HG03025 (cell line): ENCODE measurements around the gene SRI.
A peak's percentile ranks its signal among the peaks of the same experiment; 100 is the strongest.

Experiments
- ATAC-seq: cut with Tn5 transposase; IDR thresholded peaks from one replicate; pipeline ENCODE4 v1.9.1; 2021; ENCODE audit warnings: mild to moderate bottlenecking, moderate library complexity; ENCODE audit not compliant: unreplicated experiment, low FRiP score

SRI gene

DNA sequence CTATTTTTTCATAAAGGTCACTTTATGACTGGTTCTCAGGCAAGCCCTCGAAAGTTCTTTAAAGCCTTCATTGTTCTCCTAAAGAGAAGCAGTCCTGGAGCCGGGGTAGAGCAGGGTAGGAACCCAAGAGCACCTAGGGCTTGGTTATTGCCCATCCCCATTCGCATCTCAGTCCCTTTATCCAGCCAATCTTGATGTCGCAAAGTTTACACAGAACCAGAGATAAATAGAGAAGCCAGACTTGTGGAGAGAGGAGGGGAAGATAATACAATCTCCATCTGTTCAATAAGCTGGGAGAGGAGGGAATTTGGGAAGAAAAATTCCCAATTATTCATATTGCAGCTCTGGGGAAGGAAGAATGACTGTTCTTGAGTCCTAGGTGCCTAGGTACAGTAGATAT is 6.4 kb upstream of the SRI start:
- no peak for ATAC-seq

DNA sequence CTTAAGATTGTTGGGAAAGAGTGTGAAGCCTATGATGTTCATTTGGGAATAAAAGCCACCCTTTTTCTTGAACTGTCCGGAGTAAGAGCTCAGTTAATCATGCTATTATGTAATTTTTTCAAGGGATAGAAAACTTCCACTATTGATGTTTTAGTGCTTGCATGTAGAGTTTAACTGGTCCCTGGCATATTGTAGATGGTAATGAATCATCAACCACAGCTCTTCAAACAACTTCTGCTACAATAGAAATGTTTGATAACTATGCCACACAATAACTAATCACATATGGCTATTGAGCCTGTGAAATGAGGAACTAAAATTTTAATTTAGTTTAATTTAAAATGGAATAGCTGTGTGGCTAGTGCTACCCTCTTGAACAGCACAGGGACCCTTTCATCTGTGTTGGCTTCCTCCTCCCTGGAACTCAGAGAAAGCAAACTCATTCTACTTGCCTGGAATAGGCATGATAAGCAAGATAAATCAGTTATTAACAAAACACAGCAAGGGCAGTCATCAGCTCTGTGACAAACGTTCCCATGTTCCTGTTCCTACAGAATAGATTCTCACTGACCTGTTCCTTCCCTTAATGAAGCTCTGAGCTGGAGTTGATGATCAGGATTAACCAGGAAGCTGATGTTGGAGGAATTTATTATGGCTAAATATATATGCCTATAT is 4.9 kb upstream of the SRI start:
- no peak for ATAC-seq

DNA sequence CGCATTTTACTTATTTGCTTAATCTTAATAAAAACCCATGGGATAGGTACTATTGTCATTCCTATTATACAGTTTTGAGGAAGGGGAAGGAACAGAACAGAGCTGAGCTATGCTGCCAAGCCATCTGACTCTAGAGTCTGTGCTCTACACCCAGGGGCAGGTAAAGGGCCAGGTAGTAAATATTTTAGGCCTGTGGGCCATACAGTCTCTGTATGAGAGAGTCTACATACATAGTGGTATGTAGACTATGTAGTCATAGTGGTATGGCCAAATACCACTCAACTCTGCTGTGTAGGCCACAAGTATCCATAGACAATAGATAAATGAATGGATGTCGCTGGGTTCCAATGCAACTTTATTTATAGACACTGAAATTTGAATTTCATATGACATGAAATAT is 3.4 kb upstream of the SRI start:
- no peak for ATAC-seq

DNA sequence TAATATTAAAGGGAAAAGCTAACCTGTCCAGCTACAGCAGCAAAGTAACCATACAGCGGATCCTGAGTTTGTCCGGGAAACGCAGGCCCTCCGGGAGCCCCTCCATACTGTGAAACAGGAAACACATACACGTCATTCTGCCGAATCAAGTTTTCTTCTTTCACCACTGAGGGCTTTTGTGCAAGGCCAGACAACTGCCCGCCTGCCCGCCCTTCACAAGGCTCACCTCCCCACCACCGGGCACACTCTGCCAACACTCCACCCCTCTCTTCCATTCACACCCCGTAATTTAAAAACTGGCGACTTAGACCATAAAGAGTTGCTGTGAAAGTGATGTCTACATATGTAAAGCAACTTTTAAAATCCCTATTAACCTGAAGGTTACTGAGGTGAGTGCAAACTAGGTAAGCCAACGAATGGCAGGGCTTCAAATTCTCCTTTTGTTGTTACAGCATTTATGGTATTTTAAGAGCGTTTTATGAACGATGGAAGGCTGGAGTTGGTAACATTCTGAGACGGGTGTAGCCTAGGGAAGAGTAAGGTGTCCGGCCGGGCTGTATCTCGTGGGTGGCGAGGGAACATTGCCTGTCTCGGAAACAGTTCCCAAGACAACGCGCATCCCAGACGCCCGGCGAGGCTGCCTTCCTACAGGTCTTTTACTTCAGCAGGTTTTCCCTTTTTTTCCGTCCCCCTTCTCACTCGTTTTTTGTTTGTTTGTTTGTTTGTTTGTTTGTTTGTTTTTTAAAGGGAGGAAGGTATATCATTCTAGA is 817 bp downstream of the SRI start:
- ATAC-seq, result peak; percentile 26

DNA sequence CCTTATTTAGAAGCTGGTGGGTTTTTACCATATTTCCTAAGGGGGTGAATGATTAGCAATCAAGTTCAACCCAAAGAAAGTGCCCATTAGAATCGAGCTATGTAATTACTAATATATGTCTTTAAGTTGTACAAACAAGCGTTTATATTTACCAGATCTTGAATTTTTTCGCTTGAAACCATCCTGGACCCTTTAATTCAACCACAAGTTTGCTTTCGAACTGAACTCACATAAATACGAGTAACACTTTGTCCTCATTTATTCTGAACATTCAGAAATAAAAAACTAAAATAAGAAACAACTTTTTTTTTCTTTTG is 1.5 kb downstream of the SRI start:
- ATAC-seq, result no peak

DNA sequence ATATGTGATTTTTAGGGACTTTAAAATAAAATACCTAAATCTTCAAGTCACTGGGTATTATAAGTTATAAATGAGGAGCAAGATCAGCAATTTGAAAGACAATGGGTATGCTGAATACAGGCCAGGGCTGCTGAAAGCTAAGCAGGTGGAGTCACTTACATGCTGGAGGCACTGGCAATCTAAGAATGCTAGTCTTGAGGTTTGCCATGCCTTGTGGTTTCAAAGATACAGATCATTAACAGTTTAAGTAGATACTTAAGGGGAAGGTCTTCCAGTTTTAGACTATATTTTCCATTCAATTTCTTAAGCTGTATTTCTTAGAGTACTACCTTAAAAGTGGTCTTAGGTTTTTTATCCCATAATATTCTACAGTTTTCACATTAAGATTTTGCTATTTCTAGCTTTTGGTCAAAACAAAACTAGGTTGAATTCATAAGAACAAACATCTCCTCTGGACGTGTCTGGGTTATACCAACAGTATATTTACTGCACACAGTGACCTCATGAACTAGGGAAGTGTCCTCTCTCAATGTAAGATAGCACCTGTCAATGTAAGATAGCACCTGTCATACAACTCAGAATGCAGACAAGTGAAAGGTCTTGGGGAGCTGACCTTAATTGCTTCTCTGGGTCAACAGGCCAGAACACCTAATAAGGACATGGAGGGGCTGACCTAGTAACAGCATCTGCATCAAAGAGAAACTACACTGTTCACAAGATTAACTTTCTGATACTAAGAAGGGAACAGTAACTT is 2.0 kb downstream of the SRI start:
- peak; percentile 74 for ATAC-seq

DNA sequence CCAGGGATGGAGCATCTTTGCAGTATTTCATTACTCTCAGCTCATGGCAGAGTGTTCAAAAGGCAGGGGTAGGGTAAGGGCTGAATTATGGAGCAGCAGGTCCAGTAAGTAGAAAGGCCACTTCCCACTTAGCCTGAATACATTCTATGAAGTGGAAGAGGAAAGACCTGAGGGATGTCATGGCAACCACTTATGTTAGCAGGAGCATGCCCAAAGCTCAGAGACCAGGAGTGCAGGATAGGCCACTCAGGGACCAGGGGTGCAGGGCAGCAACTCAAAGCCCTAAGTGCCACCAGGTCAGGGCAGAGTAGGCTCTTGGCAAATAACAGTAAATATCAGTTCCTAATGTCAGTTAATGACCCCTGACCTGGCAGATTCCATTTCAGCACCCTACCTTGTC is 3.6 kb downstream of the SRI start:
- ATAC-seq, result no peak

DNA sequence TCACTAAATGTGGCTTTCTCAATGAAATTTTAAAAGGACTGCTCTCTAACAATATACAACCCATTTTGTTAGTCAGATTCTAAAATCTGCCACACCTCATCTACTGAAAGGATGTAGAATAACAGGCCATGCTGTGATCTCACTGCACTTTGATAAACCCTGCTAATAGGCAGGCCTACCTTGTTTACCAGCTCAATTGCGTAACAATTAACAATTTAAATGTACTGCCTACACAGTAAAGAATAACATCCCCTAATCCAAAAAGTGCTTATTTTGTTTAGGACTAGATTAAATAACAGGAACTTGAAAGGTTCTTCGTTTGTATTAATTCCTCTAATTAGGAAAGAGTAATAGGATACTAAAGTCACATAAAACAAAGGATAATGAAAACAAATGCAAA is 4.5 kb downstream of the SRI start:
- ATAC-seq, result no peak

DNA sequence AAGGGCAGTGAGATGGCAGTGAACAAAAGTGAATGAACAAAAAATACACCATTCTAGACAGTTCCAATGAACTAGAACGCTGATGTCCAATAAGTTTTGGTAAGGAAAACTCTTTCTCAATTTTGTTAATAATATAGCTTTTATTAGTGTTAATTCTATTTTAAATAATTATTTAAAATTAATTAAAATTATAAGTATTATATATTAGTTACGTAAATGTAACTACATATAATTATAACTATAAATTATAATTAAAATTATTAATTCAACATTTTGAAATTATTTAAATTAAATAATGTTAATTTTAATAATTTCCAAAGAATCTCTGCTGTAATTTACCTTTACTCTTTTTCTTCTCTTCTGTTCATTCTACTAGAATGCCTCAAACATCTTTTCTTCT is 5.4 kb downstream of the SRI start:
- no peak for ATAC-seq

DNA sequence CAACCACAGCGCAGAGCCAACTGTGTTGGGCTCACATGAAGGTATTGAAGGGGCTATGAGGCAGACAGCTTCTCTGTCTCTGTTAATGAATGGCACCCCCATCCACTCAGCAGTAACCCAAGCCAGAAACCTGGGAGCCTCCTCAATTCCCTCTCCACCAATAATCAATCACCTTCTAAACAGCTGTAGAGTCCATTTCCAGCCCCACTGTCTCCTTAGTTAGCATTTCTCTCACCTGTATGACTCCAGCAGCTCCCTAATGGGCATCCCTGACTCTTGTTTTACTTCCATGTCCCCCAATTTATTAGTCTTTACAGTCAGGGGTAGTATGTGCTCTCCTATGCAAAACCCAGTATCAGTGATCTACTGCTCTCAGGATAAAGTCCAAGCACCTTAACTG is 6.9 kb downstream of the SRI start:
- no peak for ATAC-seq

DNA sequence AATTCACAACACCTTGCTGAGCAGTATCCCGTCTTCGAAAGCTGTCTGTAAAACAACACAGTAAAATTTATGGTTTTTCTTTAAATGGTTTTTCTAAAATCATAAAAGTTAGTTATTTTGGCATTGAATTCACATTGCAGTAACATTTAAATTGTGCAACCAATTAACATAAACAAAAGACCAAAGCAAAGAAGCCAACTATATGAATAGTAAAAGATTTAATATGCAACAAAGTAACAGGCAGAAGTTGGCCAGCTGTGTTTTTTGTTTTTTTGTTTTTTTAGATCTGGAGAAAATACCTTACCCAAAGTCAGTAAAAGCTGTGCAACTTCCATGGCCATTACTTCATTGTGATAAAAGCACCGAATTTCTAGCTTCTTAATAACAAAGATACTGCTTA is 11.3 kb downstream of the SRI start:
- ATAC-seq, result no peak

DNA sequence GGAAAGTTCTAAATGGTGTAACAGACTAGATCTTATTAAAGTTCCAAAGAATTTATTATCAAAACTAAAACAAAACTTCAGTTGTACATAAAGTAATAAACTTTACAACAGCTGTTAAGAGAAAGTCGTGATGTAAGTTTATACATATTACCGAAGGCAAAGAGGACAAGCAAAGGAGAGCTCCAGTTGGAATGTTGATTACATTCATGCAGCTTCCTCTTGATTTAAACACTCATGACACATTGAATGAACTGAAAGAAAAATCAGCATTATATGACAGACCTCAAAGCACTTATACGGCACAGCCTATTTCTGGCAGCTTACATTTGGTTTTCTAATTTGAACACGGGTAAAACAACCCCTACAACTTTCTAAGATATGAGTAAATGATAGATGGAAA is 13.6 kb downstream of the SRI start:
- no peak for ATAC-seq

DNA sequence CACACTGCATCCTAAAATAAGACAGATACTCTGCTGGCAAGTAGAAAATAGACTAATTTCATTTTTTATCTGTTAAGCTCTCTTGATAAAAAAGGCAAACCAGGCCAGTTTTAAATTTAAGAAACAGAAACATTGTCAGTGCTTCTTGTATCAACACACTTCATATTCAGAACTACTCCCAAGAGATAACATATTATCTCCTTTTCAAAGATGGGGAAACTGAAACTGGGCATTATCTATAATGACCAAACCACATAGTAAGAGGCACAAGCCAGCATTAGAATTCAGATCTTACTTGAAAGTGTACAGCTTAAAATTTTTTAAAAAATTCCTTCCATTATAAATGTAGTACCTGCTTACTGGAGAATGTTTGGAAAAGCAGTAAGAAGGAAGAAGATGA is 14.7 kb downstream of the SRI start:
- no peak for ATAC-seq

DNA sequence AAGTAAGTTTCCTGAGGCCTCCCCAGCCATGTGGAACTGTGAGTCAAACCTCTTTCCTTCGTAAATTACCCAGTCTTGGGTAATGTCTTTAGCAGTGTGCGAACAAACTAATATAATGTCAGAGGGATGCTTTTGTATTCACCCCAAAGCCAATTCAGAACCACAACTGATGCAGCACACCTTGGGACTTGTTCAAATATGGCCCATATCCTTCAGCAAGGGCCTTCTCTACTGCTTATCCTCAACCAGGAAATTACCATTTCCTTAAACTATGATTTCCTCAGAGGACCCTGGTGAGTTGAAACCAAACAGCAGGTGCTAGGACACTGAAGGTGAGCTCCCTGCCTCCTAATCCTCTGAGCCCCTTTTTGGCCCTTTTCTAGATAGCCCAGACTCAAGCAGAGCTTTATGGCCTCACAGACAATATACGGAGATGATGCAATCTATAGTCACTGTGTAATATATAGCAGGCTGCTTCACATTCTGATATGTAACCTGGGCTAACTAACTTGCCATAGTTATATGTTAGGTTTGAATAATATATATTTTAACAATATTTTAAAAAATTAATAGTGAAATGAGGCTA is 15.2 kb downstream of the SRI start:
- ATAC-seq, result no peak

DNA sequence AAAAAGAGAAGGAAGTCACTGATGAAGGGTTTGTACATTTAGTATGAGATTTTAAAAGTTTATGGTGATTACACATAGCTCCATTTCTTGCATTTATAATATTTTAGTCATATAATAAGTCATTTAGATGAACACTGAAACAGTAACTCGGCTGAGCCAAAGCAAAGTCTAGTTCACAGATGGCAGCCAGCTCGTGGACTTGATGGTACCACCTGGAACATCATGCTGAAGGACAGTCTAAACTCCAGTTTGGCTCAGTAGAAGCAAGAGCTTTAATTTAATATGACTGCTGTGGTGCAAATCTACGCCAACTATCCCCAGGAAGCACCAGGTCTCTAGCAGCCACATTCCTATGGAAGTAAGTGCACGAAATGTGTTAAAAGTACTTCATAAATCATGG is 16.4 kb downstream of the SRI start:
- no peak for ATAC-seq

DNA sequence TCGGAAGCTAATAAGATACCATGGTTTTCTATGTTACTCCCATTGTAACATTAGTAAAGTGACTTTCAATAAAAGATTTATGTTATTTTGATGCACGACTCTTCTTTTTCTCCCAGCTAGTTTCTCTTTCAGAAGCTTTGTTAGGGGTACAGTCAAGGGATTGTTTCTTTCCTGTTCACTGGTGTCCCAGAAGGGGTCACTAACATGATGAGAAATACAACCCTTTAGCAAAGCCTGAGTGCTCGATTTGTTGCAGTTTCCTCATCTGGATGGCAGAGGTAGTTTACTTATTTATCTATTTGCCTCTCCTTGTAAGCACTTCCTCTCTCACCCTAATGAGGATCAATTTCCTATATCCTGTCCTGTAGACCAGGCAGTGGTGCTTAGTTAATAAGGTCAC is 17.0 kb downstream of the SRI start:
- ATAC-seq, result no peak

DNA sequence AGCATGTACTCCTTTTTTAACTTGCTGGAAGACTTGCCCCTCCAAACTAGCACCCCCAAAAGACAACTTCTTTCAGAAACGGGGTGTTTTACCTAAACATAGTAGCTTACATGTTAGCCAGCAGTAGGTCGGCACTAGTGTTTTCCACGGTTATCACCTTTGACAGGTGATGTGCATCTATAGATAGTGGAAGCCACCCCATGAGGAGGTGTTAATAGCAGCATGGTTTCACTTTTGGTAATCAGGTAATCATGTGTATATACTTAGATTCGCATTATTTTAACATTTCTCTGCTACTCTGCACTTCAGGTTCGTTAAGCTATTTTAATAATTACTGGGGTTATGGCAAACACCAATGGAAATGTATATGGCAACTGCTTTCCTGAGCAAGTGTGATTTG is 17.6 kb downstream of the SRI start:
- no peak for ATAC-seq

DNA sequence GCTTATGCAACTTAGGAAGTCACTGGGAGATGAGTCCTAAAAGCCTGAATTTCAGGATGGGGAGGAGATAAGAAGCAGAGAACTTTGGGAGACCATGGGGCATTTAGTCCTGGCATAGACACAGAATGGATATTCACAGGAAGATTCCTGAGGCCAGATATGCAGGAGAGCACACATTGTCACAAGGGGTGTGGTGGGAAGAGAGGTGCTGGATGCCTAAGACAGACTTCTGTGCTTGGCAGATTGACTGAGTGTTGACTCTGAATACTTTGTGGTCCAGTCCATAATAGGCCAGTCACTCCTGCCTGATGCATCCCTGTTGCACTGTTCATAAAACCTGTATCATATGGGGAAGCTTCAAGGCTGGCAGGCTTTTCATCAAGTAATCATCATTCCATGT is 18.5 kb downstream of the SRI start:
- ATAC-seq, result no peak

DNA sequence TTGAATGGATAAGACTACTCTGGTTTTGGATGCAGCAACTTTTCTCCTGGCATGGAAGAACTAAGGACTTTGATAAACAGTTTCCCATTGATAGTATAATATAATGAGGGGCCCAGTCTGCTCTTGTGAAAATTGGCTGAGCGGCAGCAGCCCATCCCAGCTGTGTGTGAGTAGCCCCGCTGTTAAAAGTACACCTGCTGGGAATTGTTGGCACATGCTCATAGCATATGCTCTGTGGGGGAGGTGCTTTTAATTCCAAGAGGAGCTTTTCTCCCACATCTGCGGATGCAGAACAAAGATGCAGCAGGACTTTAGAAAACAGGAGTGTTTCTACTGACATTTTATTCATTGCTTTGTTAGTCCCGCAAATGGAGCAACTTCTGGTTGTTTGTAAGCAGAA is 19.0 kb downstream of the SRI start:
- ATAC-seq, result no peak

DNA sequence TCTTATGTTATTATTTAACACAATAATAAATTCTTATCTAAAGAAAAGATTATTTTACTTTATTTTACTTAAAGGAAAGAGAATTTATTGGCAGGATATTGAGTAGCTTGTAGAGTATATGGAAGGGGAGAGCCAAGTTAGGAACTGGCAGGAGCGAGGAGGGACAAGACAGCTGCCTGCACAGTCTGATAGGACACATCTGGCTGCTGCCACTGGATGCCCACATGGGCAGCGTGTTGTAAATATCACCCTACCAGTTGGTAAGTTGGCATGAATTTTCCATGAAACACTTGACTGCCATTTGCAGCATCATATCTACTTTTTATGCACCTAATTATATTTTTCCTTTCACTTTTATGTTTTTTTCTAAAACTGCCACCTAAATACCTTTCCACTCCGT is 19.6 kb downstream of the SRI start:
- ATAC-seq, result no peak

DNA sequence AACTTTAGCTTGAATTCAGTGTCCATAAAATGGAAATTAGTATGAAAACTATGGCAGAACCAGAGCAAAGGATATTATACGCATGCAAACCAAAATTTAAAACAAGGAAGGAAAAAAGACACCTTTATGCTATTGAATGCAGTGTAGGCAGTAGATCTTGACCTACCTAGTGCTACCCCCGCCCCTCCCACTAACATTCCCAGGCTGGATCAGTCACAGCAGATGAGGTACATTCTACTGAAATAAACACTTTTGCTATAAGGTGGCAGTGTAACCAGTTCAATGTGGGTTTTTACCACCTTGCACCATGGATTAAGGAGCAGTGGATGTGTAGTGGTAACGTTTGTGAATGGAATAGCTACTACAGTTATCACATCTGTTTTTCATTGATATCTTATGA is 27.9 kb downstream of the SRI start:
- no peak for ATAC-seq

DNA sequence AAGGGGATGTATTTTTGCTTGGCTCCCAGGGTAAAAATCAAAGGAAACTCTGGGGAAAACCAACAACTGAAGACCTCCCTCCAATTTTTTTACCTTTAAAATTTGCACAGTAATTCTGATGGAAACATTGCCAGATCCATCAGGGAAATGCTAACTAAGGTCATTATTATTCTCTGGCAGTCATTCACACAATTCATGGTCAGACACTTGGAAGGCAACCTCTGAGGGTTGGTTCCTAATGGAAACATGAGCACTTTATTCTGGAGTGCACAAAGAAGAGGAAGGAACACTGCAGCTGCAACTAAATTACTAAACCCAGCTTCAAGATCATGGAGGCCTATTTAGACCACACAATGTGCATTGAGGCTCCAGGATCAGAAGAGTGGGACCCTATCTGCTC is 34.2 kb downstream of the SRI start:
- no peak for ATAC-seq
